Measurements from ENCODE around the gene C10orf71. TPM values are rescaled to one million over a fixed set of nuclear protein-coding genes. Genes with fewer than 3 reads are reported as not detected.

The C10orf71 gene
- total RNA-seq, 1 experiment from 2014 or later, result not detected

Other genes starting within 250 kb of the C10orf71 start
- gene VSTM4, start 183.6 kb upstream of the C10orf71 start, total RNA-seq (2014; rRNA removed; shearing (Covaris generic); ENCODE audit: low replicate concordance), result 1.7 and 2.1 TPM in 2 replicates
- not detected in 2 replicates for gene FAM170B, start 165.1 kb upstream of the C10orf71 start, total RNA-seq (2014; rRNA removed; shearing (Covaris generic); ENCODE audit: low replicate concordance)
- 2.8 and 8.9 TPM in 2 replicates for gene TMEM273, start 110.8 kb upstream of the C10orf71 start, total RNA-seq (2014; rRNA removed; shearing (Covaris generic); ENCODE audit: low replicate concordance)
- not detected in 2 replicates for gene DRGX, start 96.9 kb downstream of the C10orf71 start, total RNA-seq (2014; rRNA removed; shearing (Covaris generic); ENCODE audit: low replicate concordance)
- 4.3 and 43.1 TPM in 2 replicates for gene ERCC6, start 240.0 kb downstream of the C10orf71 start, total RNA-seq (2014; rRNA removed; shearing (Covaris generic); ENCODE audit: low replicate concordance)

Data from Caki2 (cell line).